Caki2 (cell line): ENCODE results near the gene DDR2. TPM values are rescaled to one million over a fixed set of nuclear protein-coding genes. Genes with fewer than 3 reads are reported as not detected.

Experiments used
- DNase-seq: peaks from one replicate; pipeline ENCODE4 v3.0.0-alpha.2; 2015; ENCODE audit warnings: low read depth
- in situ Hi-C: cut with HindIII; loops from 2 replicates; pipeline ENCODE4 v1.10.0; 2016; ENCODE audit warnings: low sequenced_read_pairs, low pct_unique_long_range_greater_than_20kb, mixed read lengths
- total RNA-seq: library from RNA; depleted of rRNA; stranded (reverse); fragments of >200 nt; shearing (Covaris generic); gene quantifications from 2 replicates; pipeline ENCODE4 v1.2.3, GENCODE V29; 2014; ENCODE audit warnings: low replicate concordance

The DDR2 gene
- total RNA-seq, 1 experiment from 2014 or later: not detected

GRCh38 chr1:162663589-162664106 is 31.4 kb downstream of the DDR2 start:
- DNase-seq: no peak
- in situ Hi-C loops: no loop called here

GRCh38 chr1:162666006-162666645 is 33.9 kb downstream of the DDR2 start:
- DNase-seq: no peak
- in situ Hi-C loops: no loop called here

DNA sequence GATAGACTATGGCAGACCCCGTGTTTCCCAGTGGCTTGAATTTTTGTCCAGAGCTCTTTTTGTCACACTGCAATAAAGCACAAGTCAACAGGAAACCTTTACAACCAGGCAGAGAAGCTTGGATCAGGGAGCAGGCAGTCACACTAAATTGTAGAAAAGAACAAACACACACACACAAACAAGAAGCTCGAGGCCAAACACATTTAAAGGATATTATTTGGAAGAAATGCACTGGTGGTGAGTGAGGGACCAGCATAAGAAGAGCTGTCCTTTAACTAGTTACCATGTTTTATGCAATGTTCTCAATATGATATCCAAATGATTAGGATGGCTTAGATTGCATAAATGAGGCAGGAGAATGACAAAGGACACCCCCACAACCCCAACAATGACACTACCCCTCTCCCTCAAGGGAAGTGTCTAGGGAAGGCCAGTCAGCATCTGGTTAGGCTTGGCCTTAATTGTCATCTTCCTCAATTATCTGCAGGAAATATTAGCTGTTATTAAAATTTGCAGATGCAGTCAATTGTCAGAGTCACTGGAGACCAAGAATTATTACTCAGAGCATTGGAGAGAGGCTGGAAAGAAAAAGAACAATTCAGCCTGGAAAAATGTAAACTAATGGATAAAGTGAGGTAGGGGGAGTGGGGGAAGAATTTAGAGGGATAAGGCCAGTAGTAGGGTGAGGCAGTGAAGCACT is 35.3 kb downstream of the DDR2 start:
- DNase-seq: no peak
- in situ Hi-C loops: no loop called here

GRCh38 chr1:162670928-162671663 is 38.8 kb downstream of the DDR2 start:
- no peak for DNase-seq
- in situ Hi-C loops: no loop called here

GRCh38 chr1:162671664-162672410 is 39.6 kb downstream of the DDR2 start:
- in situ Hi-C loops: no loop called here
- DNase-seq: no peak

GRCh38 chr1:162672622-162673260 is 40.5 kb downstream of the DDR2 start:
- in situ Hi-C loops: no loop called here
- DNase-seq: no peak

DNA sequence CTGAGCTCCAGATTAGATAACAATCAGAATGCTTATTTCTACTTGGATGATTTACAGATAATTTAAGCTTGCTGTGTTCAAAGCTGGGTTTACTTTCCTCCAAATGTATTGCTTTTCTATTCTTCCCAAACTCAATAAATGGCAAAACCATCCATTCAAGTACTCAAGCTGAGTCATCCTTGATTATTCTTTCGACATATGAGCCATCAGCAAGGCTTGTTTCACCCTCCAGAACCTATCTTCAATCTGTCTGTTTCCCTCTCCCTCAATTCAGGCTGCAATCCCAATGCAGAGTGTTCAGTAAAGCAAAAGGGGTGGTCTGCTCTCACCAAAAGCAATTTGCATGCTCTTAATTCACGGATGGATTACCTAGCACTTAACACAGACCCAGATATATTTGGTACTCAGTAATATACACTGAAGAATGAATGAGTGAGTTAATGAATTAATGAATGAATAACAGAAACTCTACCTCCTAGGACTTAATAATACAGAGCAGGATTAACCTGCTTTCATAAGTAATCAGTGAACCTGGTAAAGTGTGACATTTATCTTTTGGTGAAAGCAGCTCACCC is 41.9 kb downstream of the DDR2 start:
- in situ Hi-C loops: no loop called here
- no peak for DNase-seq

DNA sequence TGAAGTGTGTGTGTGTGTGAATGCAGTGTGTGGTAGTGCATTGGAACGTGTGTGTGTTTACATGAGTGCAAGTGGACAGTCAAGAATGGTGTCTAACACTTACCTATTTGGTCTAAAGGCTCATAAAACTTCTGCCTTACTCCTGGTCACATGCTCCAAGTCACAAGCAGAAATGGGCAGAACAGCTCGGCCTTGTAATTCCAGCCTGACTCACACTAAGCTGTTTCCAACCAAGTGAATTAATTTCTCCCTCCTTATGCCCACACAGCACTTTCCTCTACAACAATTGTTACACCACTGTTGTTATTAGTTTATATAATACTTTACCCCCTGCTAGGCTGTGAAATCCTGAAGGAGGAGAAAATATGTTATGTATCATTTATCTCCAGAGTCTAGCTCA is 43.8 kb downstream of the DDR2 start:
- DNase-seq: no peak
- in situ Hi-C loops: no loop called here

DNA sequence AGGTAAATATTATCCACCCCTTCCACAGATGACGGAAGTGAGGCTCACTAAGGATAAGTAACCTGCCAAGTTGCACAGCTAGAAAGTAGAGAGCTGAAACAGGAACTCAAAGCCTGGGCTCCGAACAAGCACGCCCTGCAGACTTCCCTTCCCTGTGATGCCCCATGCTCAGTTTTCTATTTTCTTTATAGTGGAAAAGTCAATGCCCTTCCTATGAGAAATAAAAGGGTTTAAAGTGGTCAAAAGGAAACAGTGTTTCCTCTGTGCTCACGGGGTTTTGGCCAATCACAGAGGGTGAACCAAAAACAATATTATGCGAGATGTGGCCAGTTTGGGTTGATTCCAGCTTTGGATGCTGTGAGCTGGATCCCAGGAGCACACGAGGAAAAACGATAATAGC is 44.5 kb downstream of the DDR2 start:
- in situ Hi-C loops: no loop called here
- no peak for DNase-seq

- in situ Hi-C loops: no loop called here
- DNase-seq: no peak
Observed at GRCh38 chr1:162677607-162678371, 45.5 kb downstream of the DDR2 start.

- in situ Hi-C loops: no loop called here
- peak; percentile 33 for DNase-seq
Observed at GRCh38 chr1:162678439-162678838, 46.2 kb downstream of the DDR2 start.

DNA sequence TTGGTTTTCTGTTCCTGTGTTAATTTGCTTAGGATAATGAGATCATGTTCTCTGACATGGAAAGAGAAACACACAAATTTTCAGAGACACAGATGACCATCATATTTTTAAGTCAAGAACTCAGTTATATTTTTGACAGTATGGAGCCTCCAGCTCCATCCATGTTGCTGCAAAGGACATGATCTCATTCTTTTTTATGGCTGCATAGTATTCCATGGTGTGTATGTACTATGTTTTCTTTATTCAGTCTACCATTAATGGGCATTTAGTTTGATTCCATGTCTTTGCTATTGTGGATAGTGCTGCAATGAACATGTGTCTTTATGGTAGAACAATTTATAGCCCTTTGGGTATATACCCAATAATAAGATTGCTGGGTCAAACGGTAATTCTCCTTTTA is 47.0 kb downstream of the DDR2 start:
- in situ Hi-C loops: no loop called here
- no peak for DNase-seq

- no peak for DNase-seq
Observed at GRCh38 chr1:162680419-162681121, 48.3 kb downstream of the DDR2 start.

GRCh38 chr1:162681122-162681436 is 48.8 kb downstream of the DDR2 start:
- no peak for DNase-seq

More at GRCh38 chr1:162680419-162681121, 48.3 kb downstream of the DDR2 start:
- in situ Hi-C loops: no loop called here

GRCh38 chr1:162682013-162682419 is 49.8 kb downstream of the DDR2 start:
- in situ Hi-C loops: no loop called here
- DNase-seq: no peak

More at GRCh38 chr1:162681122-162681436, 48.8 kb downstream of the DDR2 start:
- in situ Hi-C loops: no loop called here

GRCh38 chr1:162687870-162688269 is 55.6 kb downstream of the DDR2 start:
- no peak for DNase-seq
- in situ Hi-C loops: no loop called here

DNA sequence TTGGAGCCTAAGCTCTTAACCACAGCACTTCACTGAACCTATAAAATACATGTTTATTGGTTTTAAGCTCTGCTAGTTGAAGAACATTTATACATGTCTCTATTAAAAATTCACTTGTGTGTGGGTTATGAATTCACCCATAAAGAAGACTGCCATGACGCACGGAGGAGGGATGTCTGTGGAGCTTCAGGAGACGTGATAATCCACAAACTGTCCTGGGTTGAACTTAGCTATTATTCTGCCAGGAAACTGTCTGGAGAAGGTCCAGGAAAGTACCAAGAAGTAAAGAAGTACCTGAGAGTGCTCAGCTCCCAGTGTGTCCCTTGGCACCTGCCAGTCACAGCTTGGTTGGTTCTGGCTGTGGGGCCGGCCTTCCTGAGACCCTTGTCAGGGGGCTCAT is 56.3 kb downstream of the DDR2 start:
- DNase-seq: no peak
- in situ Hi-C loops: no loop called here
